Bone marrow (tissue), 2 donors: ENCODE measurements around the gene PITPNB.
A peak's percentile ranks its signal among the peaks of the same experiment; 100 is the strongest.

Source experiments
- DNase-seq, 2 donors: peaks; one replicate each; lab custom pipeline; 2025; lab: John Stamatoyannopoulos, UW

Gene PITPNB

GRCh38 chr22:27832606-27833005, 86.5 kb downstream of the PITPNB start:
- DNase-seq: no peak

GRCh38 chr22:27829620-27830019, 89.4 kb downstream of the PITPNB start:
- DNase-seq: no peak

DNA sequence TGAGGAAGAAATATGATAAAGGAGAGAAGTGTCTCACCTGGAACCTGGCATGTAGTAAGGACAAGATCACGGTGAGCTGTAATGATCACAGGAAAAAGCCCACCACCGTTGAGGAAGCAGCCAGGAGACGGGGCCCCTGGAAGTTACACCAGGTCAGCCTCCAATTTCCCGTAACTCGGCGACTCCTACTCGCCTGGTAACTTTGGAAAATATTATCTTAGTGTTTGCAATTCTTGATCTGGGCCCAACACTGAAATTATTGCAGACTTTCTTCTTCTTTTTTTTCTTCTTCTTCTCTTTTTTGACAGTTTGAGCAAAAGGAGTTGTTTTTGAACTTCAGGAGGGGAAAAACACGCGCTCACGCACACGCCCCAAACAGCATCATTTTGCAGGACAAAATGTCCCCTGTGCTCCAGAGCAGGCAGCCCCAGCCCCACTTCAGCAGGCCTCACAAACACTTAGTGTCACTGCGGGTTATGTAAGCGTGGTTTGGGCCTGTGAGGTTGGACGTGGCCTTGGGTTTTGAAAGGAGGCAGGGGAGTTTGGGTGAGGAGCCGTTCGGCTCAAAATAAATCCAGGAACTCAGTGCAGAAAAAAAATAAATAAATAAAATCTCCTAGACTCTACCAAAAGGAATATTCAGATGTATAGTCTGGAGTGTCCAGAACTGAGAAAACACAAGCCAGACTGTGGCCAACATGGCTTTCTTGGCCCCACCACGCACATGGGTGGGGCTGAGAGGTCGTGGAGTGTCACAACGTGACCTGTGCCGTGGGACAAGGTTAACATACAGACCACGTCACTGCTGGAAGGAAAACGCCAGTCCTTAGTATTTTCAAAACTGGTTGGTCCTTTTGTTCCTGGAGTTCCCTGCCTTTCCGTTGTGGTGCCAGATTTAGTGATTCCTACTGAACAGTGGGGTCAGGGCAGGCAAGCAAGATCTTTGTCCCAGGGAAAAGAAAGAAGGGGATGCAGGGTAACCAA, 91.2 kb downstream of the PITPNB start:
- no peak for DNase-seq

GRCh38 chr22:27825174-27825573, 93.9 kb downstream of the PITPNB start:
- DNase-seq: no peak

DNA sequence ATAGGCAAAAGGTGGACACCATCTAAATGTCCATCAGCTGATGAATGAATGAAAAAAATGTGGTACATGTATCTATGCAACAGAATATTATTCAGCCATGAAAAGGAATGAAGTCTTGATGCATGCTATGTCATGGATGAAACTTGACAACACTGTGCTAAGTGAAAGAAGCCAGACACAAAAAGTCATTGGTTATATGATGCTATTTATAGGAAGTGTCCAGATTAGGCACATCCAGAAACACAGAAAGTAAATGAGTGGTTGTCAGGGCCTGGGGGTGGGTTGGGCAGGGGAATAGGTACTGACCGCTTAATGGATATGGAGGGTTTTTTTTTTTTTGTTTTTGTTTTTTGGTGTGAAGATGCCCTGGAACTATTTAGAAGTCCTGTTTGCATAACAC, 95.8 kb downstream of the PITPNB start:
- DNase-seq: no peak

DNA sequence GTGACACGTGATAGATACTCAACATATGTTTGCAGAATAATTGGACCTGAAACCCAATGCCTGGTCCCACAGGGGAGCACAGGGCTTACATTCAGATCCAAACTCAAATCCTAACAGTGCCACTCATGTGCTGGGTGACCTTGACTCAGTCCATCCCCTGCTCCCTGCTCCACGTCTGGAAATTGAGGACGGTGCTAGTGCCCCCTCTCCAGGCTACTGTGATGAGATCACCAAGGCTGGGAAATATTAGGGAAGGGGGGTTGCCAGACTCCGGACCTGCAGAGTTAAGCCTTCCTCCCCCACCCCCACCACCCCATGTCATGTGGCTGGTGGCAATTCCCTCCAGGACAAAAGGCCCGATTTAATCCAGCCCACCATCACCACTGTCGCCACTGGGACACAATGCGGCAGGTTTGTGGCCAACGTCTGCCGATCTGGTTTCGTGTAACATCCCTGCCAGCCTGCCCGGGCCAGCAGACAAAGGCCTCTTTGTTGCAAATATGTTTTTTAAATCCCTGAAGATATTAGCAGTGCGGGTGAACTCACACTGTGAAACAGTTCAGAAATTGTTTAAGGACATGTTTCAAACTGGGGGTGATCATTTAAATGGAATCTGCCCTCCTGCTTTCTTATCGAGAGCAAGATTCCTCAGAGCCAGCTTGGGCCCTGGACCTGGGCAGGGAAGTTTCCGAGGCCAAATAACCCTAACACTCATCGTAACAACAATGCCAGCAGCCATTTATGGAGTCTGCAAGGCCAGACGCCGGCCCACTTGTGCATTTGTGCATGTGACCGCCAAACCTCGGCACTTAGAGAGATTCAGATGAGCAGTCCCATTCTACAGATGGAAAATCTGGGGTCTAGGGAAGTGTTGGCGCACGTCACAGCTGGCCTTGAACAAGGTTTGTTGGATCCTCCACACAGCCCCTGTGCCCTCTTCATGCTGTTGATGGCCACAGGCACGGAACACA, 97.9 kb downstream of the PITPNB start:
- no peak for DNase-seq

DNA sequence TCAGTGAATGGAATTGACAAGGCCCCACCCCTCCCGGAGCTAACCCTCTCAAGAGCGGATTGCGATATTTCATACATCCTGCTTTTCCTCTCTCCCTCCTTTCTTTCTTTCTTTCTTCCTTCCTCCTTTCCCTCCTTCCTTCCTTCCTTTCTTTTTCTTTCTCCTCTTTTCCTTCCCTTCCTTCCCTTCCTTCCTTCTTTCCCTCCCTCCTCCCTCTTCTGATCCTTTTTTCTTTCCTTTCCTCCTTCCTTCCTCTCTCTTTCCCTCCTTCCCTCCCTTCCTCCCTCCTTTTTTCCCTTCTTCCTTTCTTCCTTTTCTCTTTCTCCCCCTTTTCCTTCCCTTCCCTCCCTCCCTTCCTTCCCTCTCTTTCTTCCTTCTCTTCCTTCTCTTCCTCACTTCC, 102.5 kb downstream of the PITPNB start:
- no peak for DNase-seq

DNA sequence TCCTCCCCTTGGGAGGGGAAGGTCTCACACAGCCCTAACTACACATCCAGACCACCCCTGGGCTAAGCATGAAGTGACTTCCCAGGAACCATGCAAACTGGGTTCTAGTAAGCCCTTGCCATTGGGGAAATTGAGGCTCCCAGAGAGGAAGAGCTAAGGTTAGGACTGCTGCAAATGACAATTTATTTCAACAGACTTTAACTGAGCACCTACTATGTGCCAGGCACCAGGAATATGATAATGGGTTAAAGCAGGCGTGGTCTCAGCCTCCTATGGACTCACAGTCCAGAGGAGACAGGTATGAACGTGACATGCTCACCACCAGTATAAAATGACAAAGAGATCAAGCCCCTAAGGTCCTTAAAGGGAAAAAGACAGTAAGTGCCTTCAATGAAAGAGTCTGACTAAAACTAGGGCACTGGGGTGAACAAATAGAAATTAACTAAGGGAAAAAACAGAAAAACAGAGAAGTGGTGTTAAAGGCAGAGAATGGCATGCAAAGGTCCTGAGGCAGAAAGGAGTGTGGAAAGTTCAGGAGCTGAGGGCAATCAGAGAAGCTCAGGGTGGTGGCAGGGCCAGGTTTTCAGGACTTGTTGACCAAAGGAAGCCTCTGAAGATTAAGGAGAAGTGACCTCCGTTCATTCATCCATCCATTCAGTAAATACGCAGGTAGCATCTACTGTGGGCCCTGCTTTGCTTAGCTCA, 103.1 kb downstream of the PITPNB start:
- DNase-seq: no peak

- no peak for DNase-seq
These were observed 104.1 kb downstream of the PITPNB start for GRCh38 chr22:27814993-27815392.

- no peak for DNase-seq
These were observed 107.3 kb downstream of the PITPNB start for GRCh38 chr22:27811778-27812177.

DNA sequence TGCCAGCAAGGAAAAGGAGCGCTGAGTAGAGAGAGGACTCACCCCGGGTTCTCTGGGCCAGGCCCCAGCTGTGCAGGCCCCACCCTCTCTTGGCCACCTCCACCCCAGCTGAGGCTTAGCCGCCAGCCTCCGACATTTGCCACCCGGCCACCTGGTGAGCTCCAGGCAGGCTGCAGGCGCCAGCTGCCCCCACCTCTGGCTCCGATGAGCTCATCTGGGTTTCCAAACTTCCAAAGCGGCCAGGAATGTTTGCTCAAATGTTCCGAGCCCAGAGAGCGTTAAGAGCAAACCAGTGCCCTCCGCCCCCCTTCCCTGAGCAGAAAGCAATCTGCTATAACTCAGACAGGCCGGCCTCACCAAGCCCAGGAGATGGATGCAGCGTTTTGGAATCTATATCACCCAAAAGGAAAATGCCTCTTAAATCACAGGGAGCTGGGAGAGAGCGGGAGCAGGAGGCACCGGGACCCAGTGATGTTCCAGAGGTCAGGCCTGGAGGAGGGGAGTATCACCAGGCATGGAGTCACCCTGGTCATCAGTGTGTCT, 108.4 kb downstream of the PITPNB start:
- DNase-seq: no peak

DNA sequence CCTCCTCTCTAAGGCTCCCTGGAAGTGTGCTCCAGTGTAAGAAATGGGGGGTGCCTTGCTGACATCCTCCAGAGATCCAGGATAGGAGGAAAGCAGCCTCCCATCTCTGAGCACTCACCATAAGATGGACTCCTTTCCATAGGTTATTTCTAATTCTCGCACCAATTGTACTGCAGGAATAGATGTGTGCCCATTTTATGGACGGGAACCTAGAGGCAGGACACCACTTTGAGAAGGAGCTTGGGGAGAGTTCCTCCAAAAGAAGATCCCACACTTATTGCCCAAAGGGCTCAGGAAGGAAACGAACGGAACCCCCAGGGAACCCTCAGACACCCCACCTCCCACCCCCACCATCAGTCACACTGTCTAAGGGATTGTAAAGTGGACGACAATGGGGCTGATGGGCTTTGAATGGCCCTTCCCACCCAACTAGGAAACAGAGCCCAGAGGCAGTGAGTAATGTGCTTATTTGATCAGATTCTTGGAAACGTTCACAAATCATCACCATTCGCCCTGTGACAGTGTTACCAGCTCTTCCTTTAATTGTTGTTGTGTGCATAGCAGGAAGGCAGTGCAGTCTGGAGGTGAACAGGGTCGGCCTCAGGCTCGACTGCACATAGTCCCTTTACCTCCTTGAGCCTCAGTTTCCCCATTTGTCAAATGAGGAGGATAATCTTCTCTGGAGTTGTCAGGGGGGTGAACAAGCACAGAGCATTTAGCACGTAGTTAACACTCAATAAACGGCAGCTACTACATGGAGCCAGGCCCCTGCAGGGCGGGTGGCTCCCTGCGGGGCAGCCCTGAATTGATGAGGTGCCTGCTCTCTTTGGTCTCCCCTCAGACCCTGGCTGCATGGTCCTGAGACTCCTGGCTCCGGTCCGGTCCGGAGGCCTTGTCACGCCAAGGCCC, 109.1 kb downstream of the PITPNB start:
- DNase-seq: no peak

- peak in 1 of 2 donors; percentile 53 for DNase-seq
These were observed 109.8 kb downstream of the PITPNB start for GRCh38 chr22:27809226-27809603.

DNA sequence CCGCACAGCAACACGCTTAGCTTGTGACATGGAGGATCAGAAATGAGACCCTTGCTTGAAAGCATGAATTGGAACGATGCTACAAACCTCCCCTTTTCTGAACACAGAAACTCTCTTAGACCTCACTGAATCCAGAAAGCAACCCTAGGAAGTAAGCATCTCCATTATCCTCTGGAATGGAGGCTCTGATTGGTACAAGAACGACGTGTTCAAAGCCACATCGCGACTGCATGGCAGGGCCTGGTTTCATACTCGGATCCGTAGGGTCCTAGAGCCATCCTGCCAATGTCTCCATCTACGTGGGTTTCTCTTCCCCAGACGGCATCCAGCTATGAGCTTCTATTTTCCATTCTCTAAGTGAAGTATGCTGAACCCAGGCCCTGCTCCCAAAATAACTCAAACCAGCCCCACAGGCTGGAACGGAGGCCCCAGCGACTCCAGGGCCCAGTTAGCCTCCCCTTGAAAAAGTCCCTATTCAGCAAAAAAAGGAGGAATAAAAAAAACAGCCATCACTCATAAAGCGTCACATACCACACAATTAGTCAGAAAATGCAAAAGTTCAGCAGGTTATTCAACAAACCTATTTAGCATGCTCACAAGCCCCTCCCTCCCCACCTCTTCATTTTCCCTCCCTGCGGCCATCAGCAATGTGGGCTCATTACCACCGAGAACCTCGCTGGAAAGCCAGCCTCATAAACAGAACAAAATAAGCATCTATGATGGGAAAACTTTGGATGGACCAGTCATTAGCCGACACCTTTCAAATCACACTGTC, 110.4 kb downstream of the PITPNB start:
- no peak for DNase-seq

DNA sequence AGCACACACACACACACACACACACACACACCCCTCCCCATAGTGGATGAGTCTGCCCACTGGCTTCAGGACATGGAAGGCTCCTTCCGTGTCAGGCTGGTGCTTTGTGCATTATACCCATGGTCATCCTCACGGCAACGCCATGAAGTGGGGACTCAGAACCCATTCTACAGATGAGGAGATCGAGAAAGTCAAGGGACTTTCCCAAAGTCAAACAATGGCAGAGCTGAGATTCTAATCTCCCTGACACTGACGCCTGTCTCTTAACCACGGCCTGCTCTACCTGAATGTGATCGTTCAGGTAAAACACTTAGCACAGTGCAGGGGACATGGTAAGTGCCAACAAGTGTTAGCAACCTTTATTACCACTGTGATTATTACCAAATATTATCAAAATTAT, 113.2 kb downstream of the PITPNB start:
- DNase-seq: no peak

- DNase-seq: peak; percentile 21 to 57
These were observed 114.4 kb downstream of the PITPNB start for GRCh38 chr22:27804470-27805297.

- DNase-seq: no peak
These were observed 115.1 kb downstream of the PITPNB start for GRCh38 chr22:27803841-27804415.

GRCh38 chr22:27802346-27803073, 116.5 kb downstream of the PITPNB start:
- no peak for DNase-seq
